H1 (cell line): Measurements from ENCODE around the gene HOXD12. TPM values are rescaled to one million over a fixed set of nuclear protein-coding genes. Genes with fewer than 3 reads are reported as not detected.

Experiments used
- CTCF ChIA-PET: fragments of 300-600 bp; sonication (Branson Sonifier 250); formaldehyde crosslinking; loops from one replicate; lab custom pipeline; 2021; ENCODE audit not compliant: partially characterized antibody; lab: Charles Lee
- POLR2A ChIA-PET: fragments of 300-600 bp; sonication (Branson Sonifier 250); formaldehyde crosslinking; loops from one replicate; lab custom pipeline; 2021; ENCODE audit warnings: inconsistent platforms; ENCODE audit not compliant: partially characterized antibody; lab: Charles Lee
- DNase-seq, 2 experiments: peaks; one replicate each; pipeline versions ENCODE4 v3.0.0 to v3.0.0-alpha.2; 2010 to 2022; ENCODE audit warnings: low spot score in 2 of 2, low read depth in 1 of 2, mixed read lengths in 1 of 2
- FAIRE-seq: peaks from 2 replicates; lab custom pipeline; 2011; peaks lifted over from hg19 to GRCh38; lab: Jason Lieb, UNC
- H2AFZ ChIP-seq: 2 replicates; pipeline ENCODE4 v1.8.1; 2012; ENCODE audit warnings: low read length, inconsistent platforms
- H2AK5ac ChIP-seq: 2 replicates; pipeline ENCODE4 v1.6.1; 2013; ENCODE audit warnings: low read depth, low read length
- H2BK120ac ChIP-seq: replicated peaks from 2 replicates; pipeline ENCODE3; 2013; ENCODE audit warnings: low read depth, low read length, inconsistent platforms
- H2BK12ac ChIP-seq: 2 replicates; pipeline ENCODE4 v1.6.1; 2013; ENCODE audit warnings: low read depth, low read length
- H2BK15ac ChIP-seq: 2 replicates; pipeline ENCODE4 v1.6.1; 2013; ENCODE audit warnings: low read length
- H2BK20ac ChIP-seq: 2 replicates; pipeline ENCODE4 v1.6.1; 2013; ENCODE audit warnings: low read length
- H2BK5ac ChIP-seq: 2 replicates; pipeline ENCODE4 v1.6.1; 2013; ENCODE audit warnings: low read depth, low read length
- H3K14ac ChIP-seq: 2 replicates; pipeline ENCODE4 v1.6.1; 2013; ENCODE audit warnings: inconsistent platforms; ENCODE audit not compliant: insufficient read length
- H3K18ac ChIP-seq: 2 replicates; pipeline ENCODE4 v1.6.1; 2013; ENCODE audit warnings: low read length; ENCODE audit errors: extremely low read depth
- H3K23ac ChIP-seq: 2 replicates; pipeline ENCODE4 v1.6.1; 2013; ENCODE audit warnings: inconsistent platforms; ENCODE audit not compliant: insufficient read length
- H3K23me2 ChIP-seq: 2 replicates; pipeline ENCODE4 v1.6.1; 2013; ENCODE audit warnings: low read depth, low read length
- H3K27ac ChIP-seq: 2 replicates; pipeline ENCODE4 v1.6.1; 2011; ENCODE audit warnings: low read depth, low read length, inconsistent platforms
- H3K27me3 ChIP-seq, 4 experiments: replicated peaks in 1 of 4; 1 replicate in 1 of 4; 2 replicates in 3 of 4; pipeline versions ENCODE4 v1.6.1 to v1.8.1; 2011 to 2013; ENCODE audit warnings: low read length in 3 of 4, mild to moderate bottlenecking in 3 of 4, inconsistent platforms in 2 of 4, mixed read lengths in 2 of 4, moderate library complexity in 1 of 4; ENCODE audit not compliant: control insufficient read depth in 3 of 4, insufficient read depth in 3 of 4; ENCODE audit errors: extremely low read depth in 1 of 4
- H3K36me3 ChIP-seq, 4 experiments: 2 replicates each; pipeline versions ENCODE4 v1.6.1 to v1.8.1; 2011 to 2013; ENCODE audit warnings: mild to moderate bottlenecking in 4 of 4, low read length in 3 of 4, moderate library complexity in 2 of 4, control low read depth in 1 of 4, inconsistent platforms in 1 of 4; ENCODE audit not compliant: insufficient read depth in 4 of 4, control insufficient read depth in 2 of 4
- H3K4ac ChIP-seq: replicated peaks from 2 replicates; pipeline ENCODE3; 2013; ENCODE audit warnings: low read length, low read depth, mixed read lengths, inconsistent platforms; ENCODE audit not compliant: insufficient read length
- H3K4me1 ChIP-seq, 4 experiments: replicated peaks in 1 of 4; 1 replicate in 1 of 4; 2 replicates in 3 of 4; pipeline versions ENCODE4 v1.6.1 to v1.8.1; 2011 to 2013; ENCODE audit warnings: low read length in 3 of 4, inconsistent platforms in 2 of 4, mixed read lengths in 1 of 4; ENCODE audit not compliant: insufficient read depth in 4 of 4, control insufficient read depth in 3 of 4
- H3K4me2 ChIP-seq, 2 experiments: 2 replicates each; pipeline versions ENCODE4 v1.6.1 to v1.8.1; 2011 to 2013; ENCODE audit warnings: low read depth in 2 of 2, low read length in 2 of 2, control low read depth in 1 of 2, inconsistent platforms in 1 of 2, mild to moderate bottlenecking in 1 of 2; ENCODE audit not compliant: insufficient read depth in 1 of 2
- H3K4me3 ChIP-seq, 4 experiments: fragments of 200-600, 300-600 bp in 1 of 4; sonication (generic), shearing (Covaris generic), sonication (Bioruptor Twin) in 1 of 4; 2 replicates each; pipeline versions ENCODE4 v1.5.1 to v1.8.1; 2011 to 2016; ENCODE audit warnings: low read length in 4 of 4, low read depth in 3 of 4, control low read depth in 2 of 4, inconsistent platforms in 2 of 4, mild to moderate bottlenecking in 2 of 4, mixed read lengths in 1 of 4, moderate library complexity in 1 of 4; ENCODE audit not compliant: insufficient read depth in 2 of 4; ENCODE audit errors: extremely low read depth in 1 of 4
- H3K56ac ChIP-seq: replicated peaks from 2 replicates; pipeline ENCODE3; 2013; ENCODE audit warnings: low read depth, mild to moderate bottlenecking, mixed read lengths, low read length, inconsistent platforms; ENCODE audit not compliant: insufficient read length
- H3K79me1 ChIP-seq: 2 replicates; pipeline ENCODE4 v1.6.1; 2013; ENCODE audit warnings: low read depth, low read length, control low read depth
- H3K79me2 ChIP-seq, 2 experiments: 2 replicates each; pipeline versions ENCODE4 v1.6.1 to v1.8.1; 2012 to 2013; ENCODE audit warnings: low read length in 2 of 2, mild to moderate bottlenecking in 2 of 2, inconsistent platforms in 1 of 2; ENCODE audit not compliant: insufficient read depth in 2 of 2, control insufficient read depth in 1 of 2
- H3K9ac ChIP-seq, 4 experiments: replicated peaks in 1 of 4; 1 replicate in 1 of 4; 2 replicates in 3 of 4; pipeline versions ENCODE4 v1.6.1 to v1.8.1; 2011 to 2013; ENCODE audit warnings: low read depth in 3 of 4, low read length in 3 of 4, control low read depth in 2 of 4, mild to moderate bottlenecking in 2 of 4, moderate library complexity in 2 of 4, inconsistent platforms in 1 of 4; ENCODE audit errors: extremely low read depth in 1 of 4
- H3K9me3 ChIP-seq, 2 experiments: 2 replicates each; pipeline versions ENCODE4 v1.6.1 to v1.8.1; 2012 to 2013; ENCODE audit warnings: mild to moderate bottlenecking in 2 of 2, moderate library complexity in 2 of 2, control low read depth in 1 of 2, inconsistent platforms in 1 of 2, low read depth in 1 of 2, low read length in 1 of 2, mixed read lengths in 1 of 2; ENCODE audit not compliant: insufficient read depth in 2 of 2
- H4K20me1 ChIP-seq, 2 experiments: replicated peaks in 1 of 2; 2 replicates each; pipeline versions ENCODE3 to v1.8.1; 2011 to 2013; ENCODE audit warnings: inconsistent platforms in 2 of 2, low read length in 2 of 2, mild to moderate bottlenecking in 1 of 2; ENCODE audit not compliant: insufficient read depth in 2 of 2, control insufficient read depth in 1 of 2
- H4K5ac ChIP-seq: 2 replicates; pipeline ENCODE4 v1.6.1; 2013; ENCODE audit warnings: low read length, low read depth, mixed read lengths, inconsistent platforms; ENCODE audit not compliant: insufficient read length
- H4K8ac ChIP-seq: 2 replicates; pipeline ENCODE4 v1.8.0; 2013; ENCODE audit warnings: mild to moderate bottlenecking, moderate library complexity, low read length, inconsistent platforms; ENCODE audit not compliant: insufficient read depth; ENCODE audit errors: extremely low read depth
- H4K91ac ChIP-seq: replicated peaks from 2 replicates; pipeline ENCODE3; 2013; ENCODE audit warnings: low read length, mixed read lengths, inconsistent platforms; ENCODE audit not compliant: insufficient read length
- CEBPB ChIP-seq: IDR thresholded peaks from 2 replicates; pipeline ENCODE4 v1.6.1; 2012; ENCODE audit warnings: low read depth, low read length
- CTBP2 ChIP-seq: IDR thresholded peaks from 2 replicates; pipeline ENCODE4 v1.7.0; 2011; ENCODE audit warnings: borderline replicate concordance, mild to moderate bottlenecking, moderate library complexity, mixed read lengths, low read length; ENCODE audit not compliant: insufficient read depth, insufficient read length
- EP300 ChIP-seq, 2 experiments: IDR thresholded peaks; 1 replicate in 1 of 2; 2 replicates in 1 of 2; pipeline ENCODE4 v1.6.1; 2011 to 2012; ENCODE audit warnings: low read depth in 2 of 2, low read length in 2 of 2, mild to moderate bottlenecking in 2 of 2, borderline replicate concordance in 1 of 2, inconsistent platforms in 1 of 2, moderate library complexity in 1 of 2
- RNF2 ChIP-seq: fragments of 200-900, 300-1000 bp; sonication (generic); IDR thresholded peaks from 2 replicates; pipeline ENCODE4 v1.7.1; 2016; ENCODE audit warnings: borderline replicate concordance, low read depth, mild to moderate bottlenecking, antibody characterized with exemption, low read length; ENCODE audit not compliant: poor library complexity, severe bottlenecking; ENCODE audit errors: missing control alignments
- SP1 ChIP-seq: IDR thresholded peaks from 2 replicates; pipeline ENCODE4 v1.6.1; 2011; ENCODE audit warnings: low read depth, low read length
- USF2 ChIP-seq: IDR thresholded peaks from 2 replicates; pipeline ENCODE4 v1.6.1; 2011; ENCODE audit warnings: low read length, improper control_type of control experiment
- YY1 ChIP-seq: IDR thresholded peaks from 2 replicates; pipeline ENCODE4 v1.6.1; 2011; ENCODE audit warnings: low read depth, mild to moderate bottlenecking, low read length
- WGBS, 2 experiments: shearing (Covaris generic) in 1 of 2; methylation state at CpG; one replicate each; pipeline versions ENCODE4 v1.1.6 to v1.1.7; 2013 to 2015; ENCODE audit warnings: low lambda C conversion rate in 2 of 2, mixed read lengths in 2 of 2, inconsistent platforms in 1 of 2, low coverage in 1 of 2, missing lambda C conversion rate in 1 of 2; ENCODE audit not compliant: insufficient replicate concordance in 2 of 2, insufficient coverage in 1 of 2, insufficient read length in 1 of 2; ENCODE audit errors: extremely low coverage in 1 of 2, missing lambda C conversion rate in 1 of 2; 5-methylcytosine and 5-hydroxymethylcytosine counted together
- polyA plus RNA-seq, 7 experiments: library from polyadenylated mRNA; depleted of rRNA in 3 of 7; stranded (reverse) in 5 of 7; unstranded in 2 of 7; fragments of >200 nt in 5 of 7; fragments of 200-250 nt in 2 of 7; gene quantifications; 1 replicate in 5 of 7; 2 replicates in 1 of 7; 4 replicates in 1 of 7; pipeline versions ENCODE4 v1.2.1 to v1.2.3, GENCODE V29; 2011 to 2013; ENCODE audit warnings: missing spikeins in 2 of 7, mixed read lengths in 2 of 7
- total RNA-seq: library from RNA; stranded (reverse); fragmentation: NEBNext Ultra II Directional; extraction: Animal tissue kit (Norgen Biotek cat#: 25700); gene quantifications from 2 replicates; pipeline ENCODE4 v1.2.1, GENCODE V29; 2021

The HOXD12 gene
- total and polyA plus RNA-seq, 2 of the 8 experiments (the other 6 are each of a cell fraction or from before 2014, with no cell fraction given), result not detected

DNA sequence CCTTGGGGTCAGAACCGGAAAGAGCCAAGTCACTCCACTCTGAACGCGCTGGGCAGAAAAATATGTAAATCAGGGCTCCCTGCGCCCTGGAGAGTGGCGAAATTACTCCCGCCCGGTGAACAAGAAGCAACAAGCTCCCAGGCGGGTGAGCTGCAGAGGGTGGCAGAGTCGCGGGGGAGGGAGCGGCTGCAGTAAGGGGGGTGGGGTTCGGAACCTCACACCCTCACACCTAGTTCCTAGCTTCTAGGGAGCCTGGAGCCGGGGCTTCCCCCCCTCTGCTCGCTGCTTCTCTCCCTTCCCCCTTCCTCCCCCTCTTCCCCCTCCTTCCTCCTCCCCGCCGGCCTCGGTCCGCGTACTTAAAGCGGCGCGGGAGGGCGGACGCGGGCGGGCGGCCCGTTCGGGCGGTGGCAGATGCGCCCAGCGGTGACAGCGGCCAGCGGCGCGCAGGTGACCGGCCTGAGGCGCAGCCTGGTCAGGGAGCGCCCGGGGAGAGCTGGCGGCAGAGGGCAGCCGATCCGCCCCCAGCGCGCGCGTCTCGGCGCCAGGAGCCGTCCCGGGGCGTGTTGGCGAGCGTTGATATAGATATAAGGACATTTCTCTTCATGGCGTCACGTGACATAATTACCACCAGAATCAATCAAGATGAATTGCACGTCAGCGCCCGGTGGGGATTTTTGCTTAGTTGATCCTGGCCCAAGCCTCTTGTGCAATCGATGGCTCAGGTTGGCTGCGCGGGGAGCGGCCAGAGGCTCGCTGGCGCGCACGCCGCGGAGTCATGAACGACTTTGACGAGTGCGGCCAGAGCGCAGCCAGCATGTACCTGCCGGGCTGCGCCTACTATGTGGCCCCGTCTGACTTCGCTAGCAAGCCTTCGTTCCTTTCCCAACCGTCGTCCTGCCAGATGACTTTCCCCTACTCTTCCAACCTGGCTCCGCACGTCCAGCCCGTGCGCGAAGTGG is 7.3 kb downstream of the HOXD12 start, which contains the start of gene HOXD11:
TSS of gene HOXD11 (plus strand) at position 700 of the 959 bp plus-strand sequence. CDS start at position 776, 76 bp downstream.
- H3K14ac ChIP-seq, result no peak within 1 kb of the TSS
- peaks cover 98 to 99% (median 99%) of the 10 kb centered on the region in 4 experiments for H3K27me3 ChIP-seq
- peak within 1 kb of the TSS in 2 of 4 experiments; percentile 3 to 41; a peak in 2 of 8 replicates for H3K4me3 ChIP-seq
- no peaks in the 10 kb centered on the region for H3K79me1 ChIP-seq
- peaks cover 13 to 46% of the 10 kb centered on the region in 2 experiments for H4K20me1 ChIP-seq
- H4K5ac ChIP-seq, result no peak within 1 kb of the TSS
- H2AFZ ChIP-seq, result no peak within 1 kb of the TSS
- H3K23ac ChIP-seq, result no peak within 1 kb of the TSS
- no peak within 1 kb of the TSS for H3K9ac ChIP-seq
- peak within 1 kb of the TSS; percentile 48 for H3K18ac ChIP-seq
- H3K27ac ChIP-seq, result no peak within 1 kb of the TSS
- no peaks in the 10 kb centered on the region for H3K9me3 ChIP-seq
- H2BK120ac ChIP-seq, result no peak within 1 kb of the TSS
- H2AK5ac ChIP-seq, result 0 out of 2 replicates have a peak within 1 kb of the TSS, but pooled peaks have one; percentile 92
- no peak within 1 kb of the TSS for H4K91ac ChIP-seq
- FAIRE-seq, result no peak
- H3K23me2 ChIP-seq, result 0 out of 2 replicates have a peak, but pooled peaks cover 2% of the 10 kb centered on the region
- no peak within 1 kb of the TSS for H3K4ac ChIP-seq
- peak within 1 kb of the TSS; percentile 94; the same call in 1 of the 2 replicates for H2BK12ac ChIP-seq
- H2BK5ac ChIP-seq, result no peak within 1 kb of the TSS
- 5% methylated on average over 66 of the region's 85 CpGs; no CpG with 5 or more reads in 1 of the 2 experiments for WGBS, 2 experiments
- peak within 1 kb of the TSS; percentile 80; the same call in 1 of the 2 replicates for H4K8ac ChIP-seq
- DNase-seq, result peak in 1 of 2 experiments; percentile 78
- CTCF ChIA-PET, result interaction anchor here (1.0 to 2.0 kb wide), 4 partner anchors 9 to 26 kb away, joined by 3 to 5 read pairs (median 4); no protein-coding TSS in a partner anchor
- H2BK15ac ChIP-seq, result peak within 1 kb of the TSS; percentile 53; the same call in 1 of the 2 replicates
- no peak within 1 kb of the TSS for H3K56ac ChIP-seq
- peak within 1 kb of the TSS; percentile 93 for H2BK20ac ChIP-seq
- no peaks in the 10 kb centered on the region for H3K79me2 ChIP-seq
- POLR2A ChIA-PET, result interaction anchor here (2.5 kb wide), 1 partner anchor 10 kb away, joined by 12 read pairs; no protein-coding TSS in a partner anchor
- H3K4me2 ChIP-seq, result peak within 1 kb of the TSS; percentile 18 to 67; a peak in 3 of 4 replicates
- H3K4me1 ChIP-seq, result peaks cover 0 to 21% (median 10%) of the 10 kb centered on the region in 4 experiments; a peak in 5 of 7 replicates
- peaks cover 0 to 4% (median 0%) of the 10 kb centered on the region in 4 experiments; a peak in 1 of 8 replicates for H3K36me3 ChIP-seq
- TF ChIP-seq YY1 (0 out of 2 replicates have a peak, but pooled peaks have one; percentile 6), EP300 (IDR thresholded peaks at IDR 0.05; ENCODE audit: borderline replicate concordance in 1 of 2, low read depth in 2 of 2, low read length in 2 of 2) (no peak), CTBP2 (peak; percentile 89), USF2 (peak; percentile 55; the same call in 1 of the 2 replicates), SP1 (peak; percentile 27; the same call in 1 of the 2 replicates), RNF2 (peak; percentile 51), CEBPB (peak; percentile 94)
